ENCODE data around the gene ZFPM1.
A peak's percentile ranks its signal among the peaks of the same experiment; 100 is the strongest.

ZFPM1 gene

GRCh38 chr16:88419790-88420189, 33.3 kb upstream of the ZFPM1 start:
- peak overlapping the region; percentile 71 for H3K18ac ChIP-seq (ENCODE audit: low read length)
- H4K8ac ChIP-seq (ENCODE audit: low read depth, low read length) = no peak overlapping the region
- no peak overlapping the region for H2AFZ ChIP-seq (ENCODE audit: low read length)
- H3K4me3 ChIP-seq (ENCODE audit: low read length in 2 of 2) = no peak overlapping the region
- no peak for DNase-seq (ENCODE audit: low spot score)
- peak overlapping the region; percentile 22 for H2BK12ac ChIP-seq (ENCODE audit: low read length)
- H3K27me3 ChIP-seq (ENCODE audit: control insufficient read depth in 3 of 3, insufficient read depth in 3 of 3, low read depth in 1 of 3, low read length in 3 of 3) = peaks cover 0 to 15% (median 0%) of the 10 kb centered on the region in 3 experiments
- H2BK5ac ChIP-seq (ENCODE audit: low read length) = peak overlapping the region; percentile 66
- H3K9ac ChIP-seq (ENCODE audit: low read depth, low read length, poor library complexity) = no peak overlapping the region
- H2BK120ac ChIP-seq (ENCODE audit: low read depth, low read length) = no peak overlapping the region
- no peaks in the 10 kb centered on the region for H3K36me3 ChIP-seq (replicated peaks in 1 of 2; ENCODE audit: control insufficient read depth in 2 of 2, insufficient read depth in 2 of 2, low read length in 2 of 2)
- no peaks in the 10 kb centered on the region for H3K9me3 ChIP-seq (replicated peaks in 1 of 2; ENCODE audit: control insufficient read depth in 2 of 2, insufficient read depth in 1 of 2, low read depth in 1 of 2, low read length in 2 of 2)
- H4K91ac ChIP-seq (ENCODE audit: low read depth, low read length, poor library complexity) = peak overlapping the region; percentile 53
- no CpG with 5 or more reads among the region's 10 CpGs for WGBS, 2 donors (ENCODE audit: extremely low coverage in 2 of 2, insufficient read length in 2 of 2, insufficient replicate concordance in 1 of 2)
- H2AK5ac ChIP-seq (ENCODE audit: low read depth, low read length) = peak overlapping the region; percentile 94
- H3K4ac ChIP-seq (ENCODE audit: low read length) = peak overlapping the region; percentile 66
- H3K27ac ChIP-seq (replicated peaks; ENCODE audit: low read length) = no peak overlapping the region
- H3K14ac ChIP-seq (ENCODE audit: low read length) = peak overlapping the region; percentile 89
- H3K79me1 ChIP-seq (ENCODE audit: low read depth, low read length) = peaks cover 2% of the 10 kb centered on the region
- no peaks in the 10 kb centered on the region for H3K4me1 ChIP-seq (ENCODE audit: control insufficient read depth in 2 of 2, insufficient read depth in 1 of 2, low read depth in 1 of 2, low read length in 2 of 2)
- H3K23ac ChIP-seq (ENCODE audit: low read depth, low read length, poor library complexity) = peak overlapping the region; percentile 85
- H2BK15ac ChIP-seq (ENCODE audit: low read length) = peak overlapping the region; percentile 67
- H3K4me2 ChIP-seq (ENCODE audit: insufficient read depth, low read length, poor library complexity, severe bottlenecking) = no peak overlapping the region

GRCh38 chr16:88420496-88420895, 32.6 kb upstream of the ZFPM1 start:
- peak overlapping the region; percentile 89 for H3K14ac ChIP-seq (ENCODE audit: low read length)
- H4K91ac ChIP-seq (ENCODE audit: low read depth, low read length, poor library complexity) = no peak overlapping the region
- peak overlapping the region; percentile 60 for H3K9ac ChIP-seq (ENCODE audit: low read depth, low read length, poor library complexity)
- H4K8ac ChIP-seq (ENCODE audit: low read depth, low read length) = no peak overlapping the region
- H3K18ac ChIP-seq (ENCODE audit: low read length) = peak overlapping the region; percentile 57
- no peaks in the 10 kb centered on the region for H3K4me1 ChIP-seq (ENCODE audit: control insufficient read depth in 2 of 2, insufficient read depth in 1 of 2, low read depth in 1 of 2, low read length in 2 of 2)
- H2BK120ac ChIP-seq (ENCODE audit: low read depth, low read length) = no peak overlapping the region
- H3K4me2 ChIP-seq (ENCODE audit: insufficient read depth, low read length, poor library complexity, severe bottlenecking) = no peak overlapping the region
- H2BK15ac ChIP-seq (ENCODE audit: low read length) = peak overlapping the region; percentile 75
- no peak overlapping the region for H2BK12ac ChIP-seq (ENCODE audit: low read length)
- no peak overlapping the region for H3K4ac ChIP-seq (ENCODE audit: low read length)
- no peak overlapping the region for H3K27ac ChIP-seq (replicated peaks; ENCODE audit: low read length)
- no peaks in the 10 kb centered on the region for H3K36me3 ChIP-seq (replicated peaks in 1 of 2; ENCODE audit: control insufficient read depth in 2 of 2, insufficient read depth in 2 of 2, low read length in 2 of 2)
- peak overlapping the region; percentile 94 for H2AK5ac ChIP-seq (ENCODE audit: low read depth, low read length)
- no CpG with 5 or more reads among the region's 12 CpGs for WGBS, 2 donors (ENCODE audit: extremely low coverage in 2 of 2, insufficient read length in 2 of 2, insufficient replicate concordance in 1 of 2)
- no peak overlapping the region for H2AFZ ChIP-seq (ENCODE audit: low read length)
- peak overlapping the region; percentile 85 for H3K23ac ChIP-seq (ENCODE audit: low read depth, low read length, poor library complexity)
- H2BK5ac ChIP-seq (ENCODE audit: low read length) = no peak overlapping the region
- H3K27me3 ChIP-seq (ENCODE audit: control insufficient read depth in 3 of 3, insufficient read depth in 3 of 3, low read depth in 1 of 3, low read length in 3 of 3) = peaks cover 0 to 19% (median 0%) of the 10 kb centered on the region in 3 experiments
- H3K9me3 ChIP-seq (replicated peaks in 1 of 2; ENCODE audit: control insufficient read depth in 2 of 2, insufficient read depth in 1 of 2, low read depth in 1 of 2, low read length in 2 of 2) = no peaks in the 10 kb centered on the region
- H3K4me3 ChIP-seq (ENCODE audit: low read length in 2 of 2) = no peak overlapping the region
- peaks cover 2% of the 10 kb centered on the region for H3K79me1 ChIP-seq (ENCODE audit: low read depth, low read length)
- DNase-seq (ENCODE audit: low spot score) = no peak

GRCh38 chr16:88421301-88421700, 31.8 kb upstream of the ZFPM1 start:
- Histone ChIP-seq H2BK5ac (ENCODE audit: low read length) (no peak overlapping the region), H3K9me3 (replicated peaks in 1 of 2; ENCODE audit: control insufficient read depth in 2 of 2, insufficient read depth in 1 of 2, low read depth in 1 of 2, low read length in 2 of 2) (no peaks in the 10 kb centered on the region), H2AFZ (ENCODE audit: low read length) (no peak overlapping the region), H3K4me1 (ENCODE audit: control insufficient read depth in 2 of 2, insufficient read depth in 1 of 2, low read depth in 1 of 2, low read length in 2 of 2) (no peaks in the 10 kb centered on the region), H3K4ac (ENCODE audit: low read length) (no peak overlapping the region), H2AK5ac (ENCODE audit: low read depth, low read length) (peak overlapping the region; percentile 79), H3K27me3 (ENCODE audit: control insufficient read depth in 3 of 3, insufficient read depth in 3 of 3, low read depth in 1 of 3, low read length in 3 of 3) (peaks cover 0 to 14% (median 0%) of the 10 kb centered on the region in 3 experiments), H3K36me3 (replicated peaks in 1 of 2; ENCODE audit: control insufficient read depth in 2 of 2, insufficient read depth in 2 of 2, low read length in 2 of 2) (no peaks in the 10 kb centered on the region), H3K4me3 (ENCODE audit: low read length in 2 of 2) (no peak overlapping the region), H2BK15ac (ENCODE audit: low read length) (no peak overlapping the region), H3K18ac (ENCODE audit: low read length) (peak overlapping the region; percentile 24), H4K8ac (ENCODE audit: low read depth, low read length) (no peak overlapping the region), H2BK120ac (ENCODE audit: low read depth, low read length) (no peak overlapping the region), H3K27ac (replicated peaks; ENCODE audit: low read length) (no peak overlapping the region), H4K91ac (ENCODE audit: low read depth, low read length, poor library complexity) (no peak overlapping the region), H3K14ac (ENCODE audit: low read length) (no peak overlapping the region), H3K4me2 (ENCODE audit: insufficient read depth, low read length, poor library complexity, severe bottlenecking) (no peak overlapping the region), H3K23ac (ENCODE audit: low read depth, low read length, poor library complexity) (no peak overlapping the region), H3K9ac (ENCODE audit: low read depth, low read length, poor library complexity) (no peak overlapping the region), H2BK12ac (ENCODE audit: low read length) (no peak overlapping the region), H3K79me1 (ENCODE audit: low read depth, low read length) (peaks cover 2% of the 10 kb centered on the region)
- WGBS, 2 donors (ENCODE audit: extremely low coverage in 2 of 2, insufficient read length in 2 of 2, insufficient replicate concordance in 1 of 2) = no CpG with 5 or more reads among the region's 14 CpGs
- no peak for DNase-seq (ENCODE audit: low spot score)

- DNase-seq (ENCODE audit: low spot score) = no peak
- no peak overlapping the region for H2BK5ac ChIP-seq (ENCODE audit: low read length)
- no peak overlapping the region for H3K27ac ChIP-seq (replicated peaks; ENCODE audit: low read length)
- H3K36me3 ChIP-seq (replicated peaks in 1 of 2; ENCODE audit: control insufficient read depth in 2 of 2, insufficient read depth in 2 of 2, low read length in 2 of 2) = no peaks in the 10 kb centered on the region
- no peak overlapping the region for H2AFZ ChIP-seq (ENCODE audit: low read length)
- no peaks in the 10 kb centered on the region for H3K9me3 ChIP-seq (replicated peaks in 1 of 2; ENCODE audit: control insufficient read depth in 2 of 2, insufficient read depth in 1 of 2, low read depth in 1 of 2, low read length in 2 of 2)
- peaks cover 0 to 8% (median 0%) of the 10 kb centered on the region in 3 experiments for H3K27me3 ChIP-seq (ENCODE audit: control insufficient read depth in 3 of 3, insufficient read depth in 3 of 3, low read depth in 1 of 3, low read length in 3 of 3)
- no peak overlapping the region for H3K4me2 ChIP-seq (ENCODE audit: insufficient read depth, low read length, poor library complexity, severe bottlenecking)
- no peak overlapping the region for H3K4me3 ChIP-seq (ENCODE audit: low read length in 2 of 2)
- H3K4me1 ChIP-seq (ENCODE audit: control insufficient read depth in 2 of 2, insufficient read depth in 1 of 2, low read depth in 1 of 2, low read length in 2 of 2) = no peaks in the 10 kb centered on the region
- no peak overlapping the region for H3K9ac ChIP-seq (ENCODE audit: low read depth, low read length, poor library complexity)
- no peak overlapping the region for H3K23ac ChIP-seq (ENCODE audit: low read depth, low read length, poor library complexity)
- no peak overlapping the region for H4K91ac ChIP-seq (ENCODE audit: low read depth, low read length, poor library complexity)
- no peak overlapping the region for H2BK15ac ChIP-seq (ENCODE audit: low read length)
- no CpG with 5 or more reads among the region's 5 CpGs for WGBS, 2 donors (ENCODE audit: extremely low coverage in 2 of 2, insufficient read length in 2 of 2, insufficient replicate concordance in 1 of 2)
- H3K14ac ChIP-seq (ENCODE audit: low read length) = no peak overlapping the region
- peaks cover 2% of the 10 kb centered on the region for H3K79me1 ChIP-seq (ENCODE audit: low read depth, low read length)
- H3K18ac ChIP-seq (ENCODE audit: low read length) = no peak overlapping the region
- H3K4ac ChIP-seq (ENCODE audit: low read length) = no peak overlapping the region
- no peak overlapping the region for H2BK12ac ChIP-seq (ENCODE audit: low read length)
- H2AK5ac ChIP-seq (ENCODE audit: low read depth, low read length) = no peak overlapping the region
- H4K8ac ChIP-seq (ENCODE audit: low read depth, low read length) = no peak overlapping the region
- no peak overlapping the region for H2BK120ac ChIP-seq (ENCODE audit: low read depth, low read length)
These were observed 31.1 kb upstream of the ZFPM1 start for GRCh38 chr16:88421871-88422433.
